Right lobe of liver (tissue), 4 donors: ENCODE measurements around the gene PAQR8.

Experiments
- POLR2A ChIP-seq: fragments of 450-650 bp; IDR thresholded peaks from one replicate; pipeline ENCODE4 v1.6.1; 2017; ENCODE audit warnings: antibody characterized with exemption, mild to moderate bottlenecking
- TF ChIP-seq, protein P1 (sequence below), 4 donors: fragments of 200-600 bp in 3 of 4; fragments of 450-650 bp in 1 of 4; IDR thresholded peaks; one replicate each; pipeline versions ENCODE4 v1.5.1 to v1.8.0; 2016 to 2022; ENCODE audit warnings: antibody characterized with exemption in 4 of 4, mild to moderate bottlenecking in 2 of 4
- donor health status: DM: no; HTN: no; CAD: no.
- donor health status: DM: no; HTN: no; CAD: no.
- donor health status: DM: no; HTN: yes; CAD: no.

- no peak for TF ChIP-seq POLR2A
- TF ChIP-seq, protein P1, sequence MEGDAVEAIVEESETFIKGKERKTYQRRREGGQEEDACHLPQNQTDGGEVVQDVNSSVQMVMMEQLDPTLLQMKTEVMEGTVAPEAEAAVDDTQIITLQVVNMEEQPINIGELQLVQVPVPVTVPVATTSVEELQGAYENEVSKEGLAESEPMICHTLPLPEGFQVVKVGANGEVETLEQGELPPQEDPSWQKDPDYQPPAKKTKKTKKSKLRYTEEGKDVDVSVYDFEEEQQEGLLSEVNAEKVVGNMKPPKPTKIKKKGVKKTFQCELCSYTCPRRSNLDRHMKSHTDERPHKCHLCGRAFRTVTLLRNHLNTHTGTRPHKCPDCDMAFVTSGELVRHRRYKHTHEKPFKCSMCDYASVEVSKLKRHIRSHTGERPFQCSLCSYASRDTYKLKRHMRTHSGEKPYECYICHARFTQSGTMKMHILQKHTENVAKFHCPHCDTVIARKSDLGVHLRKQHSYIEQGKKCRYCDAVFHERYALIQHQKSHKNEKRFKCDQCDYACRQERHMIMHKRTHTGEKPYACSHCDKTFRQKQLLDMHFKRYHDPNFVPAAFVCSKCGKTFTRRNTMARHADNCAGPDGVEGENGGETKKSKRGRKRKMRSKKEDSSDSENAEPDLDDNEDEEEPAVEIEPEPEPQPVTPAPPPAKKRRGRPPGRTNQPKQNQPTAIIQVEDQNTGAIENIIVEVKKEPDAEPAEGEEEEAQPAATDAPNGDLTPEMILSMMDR (IDR thresholded peaks at IDR 0.05): no peak
Observed at GRCh38 chr6:52424513-52424912, 62.6 kb downstream of the PAQR8 start.
